ENCODE results near the gene GRID2IP. TPM values are rescaled to one million over a fixed set of nuclear protein-coding genes. Genes with fewer than 3 reads are reported as not detected.
A peak's percentile ranks its signal among the peaks of the same experiment; 100 is the strongest.
"Not testable (repeated sequence)": the region's sequence is repeated elsewhere in the genome, so short reads cannot be mapped to it uniquely, and the experiment has no call there.

GRID2IP gene
- polyA plus RNA-seq, 1 donor (not counting 4 experiments of a cell fraction or from before 2014, with no cell fraction given) = 0.04 TPM

DNA sequence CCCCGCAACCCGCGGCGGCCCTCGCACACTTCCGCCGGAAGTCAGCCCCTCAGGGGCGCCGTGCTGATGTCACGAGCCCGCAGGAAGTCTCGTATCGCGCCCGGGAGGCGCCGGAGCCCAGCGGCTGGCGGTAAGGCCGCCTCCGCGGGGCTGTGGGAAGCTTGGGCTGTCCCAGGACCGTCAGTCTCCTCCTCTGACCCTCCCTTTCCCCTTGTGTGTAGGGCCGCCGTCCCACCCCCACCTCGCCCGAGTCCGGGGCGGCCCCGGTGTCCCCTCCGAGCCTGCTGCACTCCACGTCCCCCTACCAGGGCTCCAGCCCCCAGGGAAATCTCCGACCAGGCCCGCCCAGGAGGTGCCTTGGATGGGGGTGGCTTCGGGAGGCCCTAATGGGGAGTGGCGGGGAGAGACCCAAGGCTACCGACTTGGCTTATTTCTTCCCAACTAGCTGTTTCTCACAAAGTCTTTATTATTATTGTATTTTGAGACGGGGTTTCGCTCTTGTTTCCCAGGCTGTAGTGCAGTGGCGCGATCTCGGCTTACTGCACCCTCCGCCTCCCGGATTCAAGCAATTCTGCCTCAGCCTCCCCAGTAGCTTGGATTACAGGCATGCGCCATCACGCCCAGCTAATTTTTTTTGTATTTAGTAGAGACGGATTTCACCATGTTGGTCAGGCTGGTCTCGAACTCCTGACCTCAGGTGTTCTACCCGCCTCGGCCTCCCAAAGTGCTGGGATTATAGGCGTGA, 26.3 kb upstream of the GRID2IP start, which contains the start of gene ZDHHC4:
TSS of gene ZDHHC4 (plus strand) at position 86 of the 745 bp plus-strand sequence. CDS start 3,108 bp downstream, outside the sequence.
- FAIRE-seq = no peak
- peak within 1 kb of the TSS; percentile 71 for H3K27ac ChIP-seq (ENCODE audit: control insufficient read depth, insufficient read depth, low read length)
- no peaks in the 10 kb centered on the region for H3K9me1 ChIP-seq (ENCODE audit: control insufficient read depth, extremely low read depth, insufficient read depth, low read length)
- DNase-seq (ENCODE audit: low read depth, low spot score) = no peak
- H3K27me3 ChIP-seq (ENCODE audit: control insufficient read depth, extremely low read depth, insufficient read depth, low read length) = no peaks in the 10 kb centered on the region
- H3K4me2 ChIP-seq (ENCODE audit: control insufficient read depth, extremely low read depth, insufficient read depth, low read depth, low read length) = peak within 1 kb of the TSS; percentile 64
- peak within 1 kb of the TSS; percentile 59 to 76 (median 73) for H3K4me3 ChIP-seq (ENCODE audit: control insufficient read depth in 2 of 3, extremely low read depth in 1 of 3, insufficient read depth in 2 of 3, low read depth in 1 of 3, low read length in 3 of 3)
- H3K4me1 ChIP-seq (ENCODE audit: control insufficient read depth, extremely low read depth, insufficient read depth, low read length) = no peaks in the 10 kb centered on the region
- TF ChIP-seq, protein P1, sequence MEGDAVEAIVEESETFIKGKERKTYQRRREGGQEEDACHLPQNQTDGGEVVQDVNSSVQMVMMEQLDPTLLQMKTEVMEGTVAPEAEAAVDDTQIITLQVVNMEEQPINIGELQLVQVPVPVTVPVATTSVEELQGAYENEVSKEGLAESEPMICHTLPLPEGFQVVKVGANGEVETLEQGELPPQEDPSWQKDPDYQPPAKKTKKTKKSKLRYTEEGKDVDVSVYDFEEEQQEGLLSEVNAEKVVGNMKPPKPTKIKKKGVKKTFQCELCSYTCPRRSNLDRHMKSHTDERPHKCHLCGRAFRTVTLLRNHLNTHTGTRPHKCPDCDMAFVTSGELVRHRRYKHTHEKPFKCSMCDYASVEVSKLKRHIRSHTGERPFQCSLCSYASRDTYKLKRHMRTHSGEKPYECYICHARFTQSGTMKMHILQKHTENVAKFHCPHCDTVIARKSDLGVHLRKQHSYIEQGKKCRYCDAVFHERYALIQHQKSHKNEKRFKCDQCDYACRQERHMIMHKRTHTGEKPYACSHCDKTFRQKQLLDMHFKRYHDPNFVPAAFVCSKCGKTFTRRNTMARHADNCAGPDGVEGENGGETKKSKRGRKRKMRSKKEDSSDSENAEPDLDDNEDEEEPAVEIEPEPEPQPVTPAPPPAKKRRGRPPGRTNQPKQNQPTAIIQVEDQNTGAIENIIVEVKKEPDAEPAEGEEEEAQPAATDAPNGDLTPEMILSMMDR (optimal IDR thresholded peaks at IDR 0.05 in 1 of 3, IDR thresholded peaks at IDR 0.05 in 1 of 3, conservative IDR thresholded peaks at IDR 0.05 in 1 of 3; ENCODE audit: extremely low read depth in 1 of 3, insufficient read depth in 2 of 3, low read length in 3 of 3) = no peak
- TF ChIP-seq EZH2 (IDR thresholded peaks at IDR 0.05; ENCODE audit: low read length) = no peak
- no peaks in the 10 kb centered on the region for H4K20me1 ChIP-seq (ENCODE audit: control insufficient read depth, extremely low read depth, insufficient read depth, low read length)
- peaks cover 2 to 4% of the 10 kb centered on the region in 2 experiments for H3K36me3 ChIP-seq (ENCODE audit: control insufficient read depth in 2 of 2, extremely low read depth in 1 of 2, insufficient read depth in 2 of 2, low read length in 2 of 2)
- dilution Hi-C loops (cut with MboI; ENCODE audit: extremely low pct_ligation_motif_present, low sequenced_read_pairs) = no loop called here
- H2AFZ ChIP-seq (ENCODE audit: control insufficient read depth, low read length) = peak within 1 kb of the TSS; percentile 87
- peak within 1 kb of the TSS; percentile 79 for H3K9ac ChIP-seq (ENCODE audit: control insufficient read depth, extremely low read depth, insufficient read depth, low read length)
- H3K79me2 ChIP-seq (ENCODE audit: control insufficient read depth, insufficient read depth, low read length) = no peaks in the 10 kb centered on the region
- no peaks in the 10 kb centered on the region for H3K9me3 ChIP-seq (ENCODE audit: control insufficient read depth, low read depth, low read length)

DNA sequence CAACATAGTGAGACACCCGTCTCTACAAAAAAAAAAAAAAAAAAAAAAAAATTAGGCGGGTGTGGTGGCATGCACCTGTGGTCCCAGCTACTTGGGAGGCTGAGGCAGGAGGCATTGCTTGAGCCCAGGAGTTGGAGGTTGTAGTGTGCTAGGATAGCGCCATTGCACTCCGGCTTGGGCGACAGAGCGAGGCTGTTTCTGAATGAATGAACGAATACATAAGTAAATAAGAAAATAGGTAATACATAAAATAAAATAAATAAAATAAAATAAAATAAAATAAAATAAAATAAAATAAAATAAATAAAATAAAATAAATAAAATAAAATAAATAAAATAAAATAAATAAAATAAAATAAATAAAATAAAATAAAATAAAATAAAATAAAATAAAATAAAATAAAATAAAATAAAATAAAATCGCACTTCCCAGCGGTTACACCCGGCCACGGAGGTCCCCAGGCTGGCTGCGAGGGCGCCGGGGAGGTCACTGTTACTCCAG, 25.7 kb upstream of the GRID2IP start:
- DNase-seq (ENCODE audit: low read depth, low spot score); H3K4me1 ChIP-seq (ENCODE audit: control insufficient read depth, extremely low read depth, insufficient read depth, low read length); H4K20me1 ChIP-seq (ENCODE audit: control insufficient read depth, extremely low read depth, insufficient read depth, low read length); H3K27me3 ChIP-seq (ENCODE audit: control insufficient read depth, extremely low read depth, insufficient read depth, low read length); FAIRE-seq; H3K9me3 ChIP-seq (ENCODE audit: control insufficient read depth, low read depth, low read length); H3K79me2 ChIP-seq (ENCODE audit: control insufficient read depth, insufficient read depth, low read length); H3K9me1 ChIP-seq (ENCODE audit: control insufficient read depth, extremely low read depth, insufficient read depth, low read length); H3K36me3 ChIP-seq (ENCODE audit: control insufficient read depth in 2 of 2, extremely low read depth in 1 of 2, insufficient read depth in 2 of 2, low read length in 2 of 2); dilution Hi-C loops (cut with MboI; ENCODE audit: extremely low pct_ligation_motif_present, low sequenced_read_pairs): not testable (repeated sequence)
- Histone ChIP-seq H2AFZ (ENCODE audit: control insufficient read depth, low read length) (peak overlapping the region; percentile 87), H3K4me3 (ENCODE audit: control insufficient read depth in 2 of 3, extremely low read depth in 1 of 3, insufficient read depth in 2 of 3, low read depth in 1 of 3, low read length in 3 of 3) (peak overlapping the region; percentile 59 to 76 (median 73)), H3K27ac (ENCODE audit: control insufficient read depth, insufficient read depth, low read length) (peak overlapping the region; percentile 71), H3K4me2 (ENCODE audit: control insufficient read depth, extremely low read depth, insufficient read depth, low read depth, low read length) (peak overlapping the region; percentile 64), H3K9ac (ENCODE audit: control insufficient read depth, extremely low read depth, insufficient read depth, low read length) (peak overlapping the region; percentile 79)

Data from keratinocyte (primary cell).